COLO829 (cell line): Measurements from ENCODE around the gene FLT1.
A peak's percentile ranks its signal among the peaks of the same experiment; 100 is the strongest.

Experiments used
- DNase-seq: peaks from one replicate; pipeline ENCODE4 v3.0.0; 2012; ENCODE audit warnings: low spot score

Gene FLT1

DNA sequence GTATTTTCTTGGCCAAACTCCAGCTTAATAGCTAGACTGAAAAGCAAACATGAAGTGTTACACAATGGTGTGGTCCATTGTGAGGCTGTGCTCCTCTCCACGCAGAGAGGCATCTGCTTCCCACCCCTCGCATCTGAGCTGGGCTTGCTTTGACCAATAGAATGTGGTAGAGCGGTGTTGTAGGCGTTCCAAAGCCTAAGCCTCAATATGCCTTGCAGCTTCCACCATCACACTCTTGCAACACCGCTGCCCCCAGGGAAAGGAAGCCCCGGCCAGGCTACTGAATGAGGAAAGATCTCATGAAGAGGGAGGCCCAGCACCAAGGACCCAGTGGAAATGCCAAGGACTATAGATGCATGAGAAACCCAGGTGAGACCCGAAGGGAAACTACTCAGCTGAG, 9.4 kb downstream of the FLT1 start:
- no peak for DNase-seq

DNA sequence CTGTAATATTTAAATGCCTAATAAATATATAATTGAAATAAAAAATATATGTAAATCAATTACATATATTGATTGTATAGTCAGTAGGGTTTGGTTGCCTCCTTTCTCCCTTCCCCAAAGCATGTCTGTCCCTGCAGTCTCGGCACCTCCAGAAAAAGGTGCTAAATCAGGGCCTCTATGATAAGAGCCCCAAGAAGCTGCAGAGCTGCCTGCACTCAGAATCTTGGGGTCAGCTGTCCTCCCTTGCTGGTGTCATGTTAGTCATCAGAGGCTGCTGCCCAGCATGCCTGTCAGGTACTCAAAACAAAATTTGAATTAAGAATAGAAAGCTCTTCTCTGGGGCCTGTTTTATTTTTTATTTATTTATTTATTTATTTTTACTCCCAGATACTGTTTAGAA, 9.8 kb downstream of the FLT1 start:
- DNase-seq: no peak

DNA sequence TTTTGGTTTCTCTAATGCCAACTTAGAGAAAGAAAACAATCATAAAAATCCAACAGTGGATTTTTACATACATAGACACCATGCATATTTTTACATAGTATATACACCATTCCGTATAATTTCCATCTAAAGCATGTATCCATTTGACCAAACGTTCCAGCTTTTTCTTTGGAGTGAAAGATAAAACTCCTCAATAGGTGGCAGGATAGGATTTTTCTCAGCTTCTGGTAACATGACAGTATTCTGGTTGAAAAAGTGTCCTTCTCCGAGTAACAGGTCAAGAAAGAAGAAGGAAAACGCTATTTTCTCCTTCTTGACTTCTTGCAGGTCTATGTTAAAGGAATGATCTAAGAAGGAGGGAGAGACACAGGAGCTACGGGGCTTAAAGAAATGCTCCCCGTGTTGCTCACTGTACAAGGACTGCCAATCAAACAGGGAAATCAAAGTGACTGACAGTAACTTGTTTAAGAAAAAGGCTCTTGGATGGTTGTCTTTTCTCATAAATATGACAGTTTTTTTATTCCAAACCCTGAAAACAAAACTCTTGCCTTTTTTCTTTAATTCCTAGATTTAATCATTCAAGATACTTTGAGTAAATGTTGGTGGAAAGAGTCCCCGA, 11.5 kb downstream of the FLT1 start:
- DNase-seq: no peak

GRCh38 chr13:28479005-28479404, 15.9 kb downstream of the FLT1 start:
- DNase-seq: no peak

DNA sequence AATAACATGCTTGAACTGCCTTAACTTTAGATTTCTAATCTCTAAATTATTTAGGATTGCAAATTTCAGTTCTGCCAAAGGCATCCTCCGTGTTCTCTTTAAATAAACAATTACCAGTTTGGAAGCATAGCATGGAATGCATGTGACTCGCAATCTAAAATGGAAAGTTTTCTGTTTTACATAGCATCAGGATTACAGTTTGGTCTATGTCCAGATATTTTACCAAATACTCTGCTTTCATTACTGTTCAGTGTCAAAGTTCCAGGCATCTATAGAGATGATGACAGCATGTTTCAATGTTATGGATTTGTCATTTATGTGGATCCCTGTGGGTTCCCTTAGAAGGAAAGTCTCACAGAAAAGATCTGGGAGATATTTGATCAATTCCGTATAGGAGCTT, 16.8 kb downstream of the FLT1 start:
- DNase-seq: no peak

- no peak for DNase-seq
Observed at GRCh38 chr13:28477709-28477973, 17.3 kb downstream of the FLT1 start.

- DNase-seq: no peak
Observed at GRCh38 chr13:28476919-28477708, 17.8 kb downstream of the FLT1 start.

- DNase-seq: peak; percentile 50
Observed at GRCh38 chr13:28475916-28476725, 18.8 kb downstream of the FLT1 start.

GRCh38 chr13:28474491-28475134, 20.3 kb downstream of the FLT1 start:
- DNase-seq: no peak

GRCh38 chr13:28473044-28473443, 21.9 kb downstream of the FLT1 start:
- DNase-seq: no peak

GRCh38 chr13:28471421-28471820, 23.5 kb downstream of the FLT1 start:
- DNase-seq: no peak

DNA sequence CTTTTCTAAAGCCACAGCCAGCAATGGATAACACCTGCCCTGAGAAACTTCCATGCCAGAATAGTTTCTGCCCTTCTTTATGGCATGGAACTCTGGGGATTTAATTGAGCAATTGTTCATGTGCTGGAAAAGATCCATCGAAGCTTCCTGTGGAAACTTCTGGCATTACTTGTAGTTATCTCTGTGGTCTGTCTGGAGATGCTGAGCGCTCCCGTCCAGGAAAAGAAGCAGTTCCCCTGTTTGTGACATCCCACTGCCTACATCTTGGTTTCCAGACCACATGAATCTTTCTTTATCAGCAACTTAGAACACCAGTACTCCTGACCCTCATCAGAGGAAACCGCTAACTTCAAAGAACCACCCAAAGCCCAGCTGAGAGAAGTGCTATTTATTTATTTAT, 24.6 kb downstream of the FLT1 start:
- DNase-seq: no peak

- DNase-seq: no peak
Observed at GRCh38 chr13:28469316-28469715, 25.6 kb downstream of the FLT1 start.

GRCh38 chr13:28468023-28468915, 26.7 kb downstream of the FLT1 start:
- no peak for DNase-seq

DNA sequence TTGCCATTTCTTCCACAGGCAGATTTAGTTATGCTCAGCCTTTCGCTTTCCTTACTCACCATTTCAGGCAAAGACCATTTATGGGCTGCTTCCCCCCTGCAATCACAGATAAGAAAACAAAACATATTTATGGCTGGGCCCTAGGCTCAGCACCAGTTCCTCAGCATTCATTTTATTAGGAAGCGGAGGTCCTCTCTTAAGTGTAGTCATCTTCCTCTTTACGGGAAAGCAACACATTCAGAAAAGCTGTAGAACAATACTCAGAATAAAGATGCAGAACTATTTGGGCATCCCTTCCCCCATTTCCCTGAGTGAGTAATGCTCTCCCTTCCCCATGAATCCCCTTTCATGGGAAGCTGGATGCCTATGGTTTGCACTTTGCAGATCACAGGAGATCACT, 27.9 kb downstream of the FLT1 start:
- DNase-seq: no peak

DNA sequence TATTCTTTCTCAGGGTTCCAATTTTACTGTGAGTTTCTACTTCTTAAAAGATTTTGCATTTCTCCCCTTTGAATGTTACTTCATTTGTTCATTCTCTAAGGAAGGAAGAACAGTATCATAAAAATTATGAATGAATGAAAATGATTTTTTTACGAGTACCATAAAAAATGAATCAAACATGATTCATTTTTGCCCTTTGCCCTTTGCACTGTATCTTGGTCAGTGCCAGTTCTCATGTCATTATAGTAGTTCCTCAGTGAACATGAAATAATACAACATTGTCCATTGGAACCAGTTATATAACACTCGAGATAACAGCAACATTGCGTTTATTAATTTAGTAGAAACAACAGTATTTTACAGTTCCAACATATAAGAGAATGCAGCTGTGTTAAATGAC, 28.8 kb downstream of the FLT1 start:
- no peak for DNase-seq

- DNase-seq: no peak
Observed at GRCh38 chr13:28464861-28465460, 30.0 kb downstream of the FLT1 start.

DNA sequence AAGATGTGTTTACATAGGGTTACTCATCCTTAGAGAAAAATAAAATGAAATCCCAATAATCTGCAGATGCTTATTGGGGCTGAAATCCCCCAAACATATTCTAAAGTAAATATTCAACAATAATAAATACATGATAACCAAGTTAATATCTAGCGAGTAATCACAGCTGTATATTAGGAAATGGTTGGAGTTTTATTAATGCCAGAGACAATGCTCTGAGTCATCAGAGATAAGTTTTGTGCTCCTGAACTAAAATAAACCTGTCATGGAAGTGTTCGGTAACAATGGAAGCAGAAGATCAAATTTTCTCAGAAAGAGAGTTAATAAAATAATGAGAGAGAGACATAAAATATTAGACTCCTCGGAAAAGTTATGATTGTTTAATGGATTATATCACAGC, 31.4 kb downstream of the FLT1 start:
- no peak for DNase-seq

DNA sequence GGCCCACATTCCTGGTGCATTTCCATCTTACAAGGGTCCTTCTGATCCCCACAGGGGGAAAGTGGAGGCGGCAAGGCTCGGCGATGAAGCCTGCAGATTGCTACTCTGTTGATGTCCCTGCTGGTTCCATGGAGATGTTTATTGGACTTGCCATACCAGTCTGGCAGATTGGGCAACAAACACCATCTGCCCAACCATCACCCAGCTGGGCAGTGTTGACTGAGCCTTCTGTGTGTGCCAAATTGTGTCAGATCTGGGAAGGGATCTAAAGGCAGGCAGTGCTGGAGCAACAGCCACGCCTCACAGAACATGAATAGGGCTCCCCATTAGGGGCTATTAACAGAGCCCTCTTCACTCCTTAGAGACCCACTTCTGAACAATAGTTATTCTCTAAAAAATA, 35.0 kb downstream of the FLT1 start:
- DNase-seq: no peak

- no peak for DNase-seq
Observed at GRCh38 chr13:28458608-28459007, 36.3 kb downstream of the FLT1 start.

GRCh38 chr13:28458051-28458450, 36.9 kb downstream of the FLT1 start:
- DNase-seq: no peak
